Activated CD8-positive, alpha-beta memory T cell treated with anti-CD3 and anti-CD28 coated beads, Interleukin-2, amount 50 U/mL, for 4 hours (primary cell): ENCODE results near the gene GCNT2.
"Not testable (repeated sequence)": the region's sequence is repeated elsewhere in the genome, so short reads cannot be mapped to it uniquely, and the experiment has no call there.

Source experiments
- DNase-seq: peaks from one replicate; pipeline ENCODE4 v3.0.0-alpha.2; 2020

The GCNT2 gene

DNA sequence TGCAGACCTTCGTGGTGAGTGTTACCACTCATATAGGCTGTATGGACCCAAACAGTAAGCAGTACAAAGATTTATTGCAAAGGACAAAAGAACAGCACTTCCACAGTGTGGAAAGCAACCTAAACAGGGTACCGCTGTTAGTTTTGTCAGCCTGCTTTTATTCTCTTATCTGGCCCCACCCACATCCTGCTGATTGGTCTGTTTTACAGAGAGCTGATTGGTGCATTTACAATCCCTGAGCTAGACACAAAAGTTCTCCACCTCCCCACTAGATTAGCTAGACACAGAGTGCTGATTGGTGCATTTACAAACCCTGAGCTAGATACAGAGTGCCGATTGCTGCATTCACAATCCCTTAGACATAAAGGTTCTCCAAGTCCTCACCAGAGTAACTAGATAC is 95.1 kb downstream of the GCNT2 start:
- not testable (repeated sequence) for DNase-seq

DNA sequence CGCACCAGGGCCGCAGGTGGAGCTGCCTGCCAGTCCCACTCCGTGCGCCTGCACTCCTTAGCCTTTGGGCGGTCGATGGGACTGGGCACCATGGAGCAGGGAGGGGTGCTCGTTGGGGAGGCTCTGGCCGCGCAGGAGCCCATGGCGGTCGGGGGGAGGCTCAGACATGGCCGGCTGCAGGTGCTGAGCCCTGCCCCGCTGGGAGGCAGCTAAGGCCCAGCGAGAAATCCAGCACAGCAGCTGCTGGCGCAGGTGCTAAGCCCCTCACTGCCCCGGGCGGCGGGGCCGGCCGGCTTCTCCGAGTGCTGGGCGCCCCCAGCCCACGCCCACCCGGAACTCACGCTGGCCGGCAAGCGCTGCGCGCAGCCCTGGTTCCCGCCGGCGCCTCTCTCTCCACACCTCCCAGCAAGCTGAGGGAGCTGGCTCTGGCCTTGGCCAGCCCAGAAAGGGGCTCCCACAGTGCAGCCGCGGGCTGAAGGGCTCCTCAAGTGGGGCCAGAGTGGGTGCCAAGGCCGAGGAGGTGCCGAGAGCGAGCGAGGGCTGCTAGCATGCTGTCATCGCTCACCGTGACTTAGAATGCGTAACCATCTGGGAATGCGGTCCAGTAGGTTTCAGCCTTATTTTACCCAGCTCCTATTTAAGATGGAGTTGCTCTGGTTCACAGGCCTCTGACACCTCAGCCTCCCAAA is 96.0 kb downstream of the GCNT2 start:
- no peak for DNase-seq

DNA sequence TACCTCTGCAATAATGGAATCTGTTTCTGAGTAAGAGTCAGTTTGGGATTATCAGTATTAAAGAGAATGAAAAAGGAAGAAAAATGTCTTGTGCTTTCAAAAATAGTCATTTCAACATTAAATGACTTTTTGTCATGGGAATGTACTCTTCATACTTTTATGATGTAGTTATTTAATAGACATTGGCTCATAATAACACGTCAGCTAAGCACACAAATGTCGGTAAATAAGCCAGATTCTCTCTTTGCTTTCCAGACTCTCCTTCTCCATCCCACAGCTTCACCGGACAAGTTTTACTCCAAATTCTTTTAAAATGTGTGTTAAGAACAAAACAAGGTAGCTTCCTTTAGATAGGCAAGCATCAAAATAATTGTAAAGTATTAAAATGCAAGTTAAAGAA is 97.3 kb downstream of the GCNT2 start:
- no peak for DNase-seq

DNA sequence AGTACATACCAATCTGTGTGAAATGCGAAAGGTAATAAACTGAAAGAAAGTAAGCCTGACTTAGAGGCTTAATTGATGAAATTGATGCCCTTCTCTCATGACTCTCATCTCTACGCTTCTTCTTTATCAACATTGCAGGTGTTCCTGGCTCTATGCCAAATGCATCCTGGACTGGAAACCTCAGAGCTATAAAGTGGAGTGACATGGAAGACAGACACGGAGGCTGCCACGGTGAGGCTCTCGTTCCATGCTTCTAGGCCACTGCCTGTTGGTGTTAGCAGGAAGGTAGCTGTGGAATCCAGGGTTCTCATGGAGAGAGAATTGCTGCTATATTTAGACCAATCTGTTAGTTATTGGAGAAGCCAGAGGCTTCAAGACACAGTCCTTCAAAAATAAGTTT is 100.1 kb downstream of the GCNT2 start:
- DNase-seq: no peak

DNA sequence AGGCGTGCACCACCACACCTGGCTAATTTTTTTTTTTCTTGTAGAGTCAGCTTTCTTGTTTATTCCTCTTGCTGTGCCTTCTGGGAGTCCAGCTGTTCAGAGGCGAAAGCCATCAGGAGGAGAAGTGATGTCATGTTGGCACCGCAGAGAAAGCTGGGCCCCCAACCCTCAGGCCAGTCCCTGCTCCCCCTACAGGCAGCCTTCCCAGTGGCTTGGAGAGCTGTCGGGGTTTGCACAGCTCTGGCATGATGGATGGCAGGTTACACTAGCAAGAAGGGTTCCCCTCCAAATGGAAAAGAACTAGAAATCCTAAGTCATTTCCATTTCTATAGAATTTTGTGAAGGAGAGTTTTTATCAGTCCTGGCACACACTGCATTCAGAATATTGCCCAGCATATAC is 100.7 kb downstream of the GCNT2 start:
- DNase-seq: no peak

DNA sequence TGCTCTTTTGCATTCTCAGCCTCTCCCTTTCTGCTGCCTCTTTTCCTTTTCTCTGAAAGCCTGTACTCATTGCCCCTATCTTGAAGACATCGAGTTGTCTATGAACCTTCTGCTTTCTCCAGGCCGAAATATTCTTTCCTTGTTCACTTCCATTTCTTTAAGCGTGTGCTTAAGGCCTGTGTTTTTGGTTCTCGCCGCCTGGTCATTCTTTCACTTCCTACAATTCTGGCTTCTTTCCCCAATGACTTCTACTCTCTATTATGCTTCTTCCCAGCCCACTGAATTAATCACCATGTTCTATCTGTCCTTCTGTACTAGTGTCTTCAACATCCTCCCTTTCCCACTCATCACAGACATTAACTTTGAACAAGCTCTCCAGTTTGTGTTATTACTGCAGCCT is 103.7 kb downstream of the GCNT2 start:
- no peak for DNase-seq

DNA sequence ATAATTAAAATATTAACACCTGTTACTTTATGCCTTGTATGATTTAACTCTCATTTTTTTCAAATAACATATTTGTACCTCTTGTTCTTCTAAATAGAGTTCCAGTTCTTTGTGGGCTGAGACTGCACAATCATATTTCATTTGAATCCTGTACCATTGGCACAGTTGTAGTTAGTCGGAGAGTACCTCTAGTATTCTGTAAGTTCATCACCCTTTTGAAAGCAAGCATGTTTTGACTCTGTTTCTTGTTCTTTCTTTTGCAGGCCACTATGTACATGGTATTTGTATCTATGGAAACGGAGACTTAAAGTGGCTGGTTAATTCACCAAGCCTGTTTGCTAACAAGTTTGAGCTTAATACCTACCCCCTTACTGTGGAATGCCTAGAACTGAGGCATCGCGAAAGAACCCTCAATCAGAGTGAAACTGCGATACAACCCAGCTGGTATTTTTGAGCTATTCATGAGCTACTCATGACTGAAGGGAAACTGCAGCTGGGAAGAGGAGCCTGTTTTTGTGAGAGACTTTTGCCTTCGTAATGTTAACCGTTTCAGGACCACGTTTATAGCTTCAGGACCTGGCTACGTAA is 105.1 kb downstream of the GCNT2 start:
- DNase-seq: no peak

DNA sequence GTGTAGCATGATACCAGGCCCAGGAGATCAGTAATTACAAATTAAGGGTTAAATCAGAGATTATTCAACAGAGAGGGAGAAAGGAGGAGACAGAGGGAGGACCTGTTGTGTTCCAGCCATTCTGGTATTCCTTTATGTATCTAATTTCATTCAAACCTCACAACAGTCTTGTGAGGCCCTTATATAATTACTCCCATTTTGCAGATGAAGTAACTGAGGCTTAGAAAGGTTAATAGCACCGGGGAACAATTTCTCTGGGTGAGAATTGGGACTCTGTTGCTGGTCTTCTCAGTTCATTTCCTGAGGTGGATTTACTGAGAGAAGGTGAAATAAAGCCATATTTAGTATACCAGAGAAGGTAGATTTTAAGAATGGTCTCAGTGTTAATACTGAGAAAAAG is 106.6 kb downstream of the GCNT2 start:
- DNase-seq: no peak

DNA sequence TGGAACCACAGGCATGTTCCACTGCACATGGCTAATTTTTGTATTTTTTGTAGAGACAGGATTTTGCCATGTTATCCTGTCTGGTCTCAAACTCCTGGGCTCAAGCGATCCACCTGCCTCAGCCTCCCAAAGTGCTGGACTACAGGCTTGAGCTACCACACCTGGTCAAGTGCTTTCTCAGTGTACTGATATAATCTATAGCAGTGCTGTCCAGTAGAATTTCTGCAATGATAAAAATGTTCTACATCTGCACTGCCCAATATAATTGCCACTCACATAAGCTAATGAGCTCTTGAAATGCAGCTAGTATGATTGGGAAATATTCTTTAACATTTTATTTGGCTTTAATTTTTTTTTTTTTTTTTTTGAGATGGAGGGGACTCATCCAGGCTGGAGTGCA is 109.0 kb downstream of the GCNT2 start:
- DNase-seq: no peak

DNA sequence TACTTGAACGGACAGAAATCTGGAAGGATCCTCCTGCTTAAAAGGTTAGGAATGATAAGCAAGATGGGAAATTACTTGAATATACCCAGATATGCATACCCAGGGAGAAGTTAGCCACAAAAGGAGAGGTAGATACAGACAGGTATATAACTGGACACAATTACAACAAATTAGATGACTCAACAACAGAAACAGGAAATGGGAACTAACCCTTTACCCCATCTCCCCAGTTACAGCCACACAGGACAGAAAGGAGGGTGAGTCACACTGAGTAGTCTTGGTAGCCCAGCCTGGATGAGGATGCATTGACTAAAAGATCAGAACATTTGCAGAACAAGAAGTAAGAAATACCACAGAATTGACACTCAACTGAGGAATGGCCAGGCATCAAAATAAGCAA is 112.1 kb downstream of the GCNT2 start:
- no peak for DNase-seq

DNA sequence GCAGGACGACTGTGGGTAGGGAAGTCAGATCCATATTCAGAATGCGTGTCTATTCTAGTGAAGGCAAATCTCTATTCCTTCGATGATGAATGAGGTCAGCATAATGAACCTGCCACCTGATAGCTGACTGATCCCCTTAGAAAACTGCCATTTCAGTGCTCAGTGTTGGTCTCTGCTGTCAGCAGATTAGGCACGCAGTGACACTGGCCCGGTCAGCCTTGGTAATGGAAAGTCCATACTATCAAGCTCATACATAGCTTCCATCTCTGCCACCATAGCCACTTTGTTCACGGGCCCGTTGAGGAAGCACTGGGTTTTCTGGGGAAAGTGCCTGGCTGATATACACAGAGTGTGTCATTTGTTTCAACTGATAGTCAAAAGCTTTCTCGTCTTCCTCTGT is 119.3 kb downstream of the GCNT2 start:
- DNase-seq: no peak

DNA sequence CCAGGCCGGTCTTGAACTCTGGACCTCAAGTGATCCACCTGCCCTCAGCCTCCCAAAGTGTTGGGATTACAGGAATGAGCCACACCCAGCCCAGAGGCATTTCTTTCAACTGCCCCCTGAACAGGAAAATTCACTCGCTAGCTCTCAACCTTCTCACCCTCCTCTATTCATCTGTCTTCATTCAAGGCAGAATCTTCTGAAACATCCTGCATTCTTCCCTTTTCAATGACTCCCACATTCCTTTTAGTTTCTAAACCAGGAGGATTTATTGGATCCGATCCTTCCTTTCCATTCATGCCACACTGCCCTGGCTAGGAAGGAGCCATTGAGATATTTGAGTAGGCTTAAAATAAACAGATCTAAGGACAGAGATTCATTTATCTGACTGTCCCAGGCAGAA is 120.4 kb downstream of the GCNT2 start:
- DNase-seq: no peak

DNA sequence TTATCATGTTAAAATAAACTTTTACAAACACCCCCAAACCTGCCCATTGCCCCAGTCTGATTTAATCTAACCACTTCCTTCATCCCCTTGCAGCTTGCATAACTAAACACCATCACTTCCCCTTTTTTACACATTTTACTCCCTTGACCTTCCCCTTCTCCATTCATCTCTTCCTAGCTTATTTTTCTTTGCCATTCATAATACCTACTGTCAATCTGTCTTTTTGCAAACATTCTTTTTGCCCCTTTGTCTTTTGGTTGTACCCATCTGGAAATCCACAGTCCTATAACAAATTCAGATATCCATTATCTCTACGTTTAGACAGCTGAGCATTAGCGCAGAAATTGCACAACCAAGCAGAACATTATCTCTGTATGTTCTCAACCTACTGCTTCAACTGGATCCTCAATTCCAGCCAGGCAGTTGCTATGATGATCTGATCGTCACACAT is 122.1 kb downstream of the GCNT2 start:
- DNase-seq: no peak

DNA sequence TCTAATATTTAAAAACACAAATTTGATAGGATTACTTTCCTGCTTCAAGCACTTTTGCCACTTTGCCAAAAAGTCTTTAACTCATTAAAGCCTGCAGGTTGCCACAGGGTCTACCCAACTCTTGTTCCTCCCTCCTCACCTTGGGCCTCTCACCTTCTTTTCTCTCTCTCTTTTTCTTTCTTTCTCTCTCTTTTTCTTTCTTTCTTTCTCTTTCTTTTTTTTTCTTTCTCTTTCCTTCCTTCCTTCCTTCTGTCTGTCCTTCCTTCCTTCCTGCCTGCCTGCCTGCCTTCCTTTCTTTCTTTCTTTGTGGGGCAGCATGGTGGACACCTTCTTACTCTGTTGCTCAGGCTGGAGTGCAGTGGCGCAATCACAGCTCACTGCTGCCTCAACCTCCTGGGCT is 123.1 kb downstream of the GCNT2 start:
- DNase-seq: no peak

DNA sequence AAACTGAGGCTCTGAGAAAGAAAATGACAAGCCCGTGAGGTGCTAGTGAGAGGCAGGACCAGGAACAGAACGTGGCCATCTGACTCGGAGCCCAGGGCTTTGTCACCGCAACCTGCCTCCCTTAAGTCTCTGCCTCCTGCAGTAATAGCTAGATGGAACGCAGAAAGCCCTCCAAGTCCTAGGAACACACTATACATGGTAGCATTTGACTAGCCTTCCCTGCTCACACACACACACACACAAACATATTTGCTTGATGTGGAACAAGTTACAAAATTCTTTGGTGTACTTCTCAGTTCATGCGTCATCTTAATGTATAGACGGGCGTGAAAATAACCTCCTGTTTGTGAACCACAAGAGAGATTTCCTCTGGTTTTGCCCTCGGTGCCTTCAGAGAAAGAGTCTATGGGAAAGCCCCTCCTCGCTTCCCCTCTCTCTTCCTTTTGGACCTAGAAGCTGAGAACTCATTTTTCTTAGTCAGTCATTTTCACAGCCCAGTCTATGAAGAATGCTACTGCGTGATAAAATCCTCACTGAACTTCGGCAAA is 134.4 kb downstream of the GCNT2 start:
- DNase-seq: no peak

DNA sequence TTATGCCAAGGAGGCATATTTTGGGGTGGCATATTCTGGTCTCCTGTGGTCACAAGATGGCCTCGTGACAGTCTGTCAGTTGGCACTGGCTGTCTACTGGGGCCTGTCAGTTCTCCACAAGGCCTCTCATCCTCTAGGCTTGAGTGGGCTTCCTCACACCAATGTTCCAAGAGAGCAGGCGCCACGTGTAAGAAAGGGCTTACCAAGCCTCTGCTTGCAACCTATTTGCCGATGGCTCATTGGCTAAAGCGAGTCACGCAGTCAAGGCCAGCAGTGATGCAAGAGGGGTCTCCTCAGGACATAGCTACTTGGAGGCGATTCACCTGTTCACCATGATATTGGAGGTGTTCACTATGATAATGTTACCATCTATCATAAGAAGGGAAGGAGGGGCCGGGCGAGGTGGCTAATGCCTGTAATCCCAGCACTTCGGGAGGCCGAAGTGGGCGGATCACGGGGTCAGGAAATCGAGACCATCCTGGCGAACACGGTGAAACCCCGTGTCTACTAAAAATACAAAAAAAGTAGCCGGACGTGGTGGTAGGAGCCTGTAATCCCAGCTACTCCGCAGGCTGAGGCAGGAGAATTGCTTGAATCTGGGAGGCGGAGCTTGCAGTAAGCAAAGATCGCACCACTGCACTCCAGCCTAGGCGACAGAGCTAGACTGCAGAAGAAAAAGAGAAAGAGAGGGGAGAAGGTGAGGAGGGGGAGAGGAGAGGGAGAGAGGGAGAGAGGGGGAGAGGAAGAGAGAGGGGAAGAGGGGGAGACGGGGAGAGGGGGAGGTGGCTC is 138.0 kb downstream of the GCNT2 start:
- DNase-seq: no peak

DNA sequence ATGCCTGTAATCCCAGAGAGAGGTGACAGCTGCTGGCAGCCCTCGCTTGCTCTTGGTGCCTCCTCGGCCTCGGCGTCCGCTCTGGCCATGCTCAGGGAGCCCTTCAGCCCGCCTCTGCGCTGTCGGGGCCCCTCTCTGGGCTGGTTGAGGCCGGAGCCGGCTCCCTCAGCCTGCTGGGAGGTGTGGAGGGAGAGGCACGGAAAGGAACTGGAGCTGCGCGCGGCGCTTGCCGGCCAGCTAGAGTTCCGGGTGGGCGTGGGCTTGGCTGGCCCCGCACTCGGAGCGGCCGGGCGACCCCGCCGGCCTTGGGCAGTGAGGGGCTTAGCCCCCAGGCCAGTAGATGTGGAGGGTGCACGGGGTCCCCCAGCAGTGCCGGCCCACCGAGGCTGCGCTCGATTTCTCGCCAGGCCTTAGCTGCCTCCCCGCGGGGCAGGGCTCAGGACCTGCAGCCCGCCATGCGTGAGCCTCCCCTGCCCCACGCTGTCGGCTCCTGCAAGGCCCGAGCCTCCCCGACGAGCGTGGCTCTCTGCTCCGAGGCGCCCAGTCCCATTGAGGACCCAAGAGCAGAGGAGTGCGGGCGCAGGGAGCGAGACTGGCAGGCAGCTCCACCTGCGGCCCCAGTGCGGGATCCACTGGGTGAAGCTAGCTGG is 138.7 kb downstream of the GCNT2 start:
- no peak for DNase-seq

DNA sequence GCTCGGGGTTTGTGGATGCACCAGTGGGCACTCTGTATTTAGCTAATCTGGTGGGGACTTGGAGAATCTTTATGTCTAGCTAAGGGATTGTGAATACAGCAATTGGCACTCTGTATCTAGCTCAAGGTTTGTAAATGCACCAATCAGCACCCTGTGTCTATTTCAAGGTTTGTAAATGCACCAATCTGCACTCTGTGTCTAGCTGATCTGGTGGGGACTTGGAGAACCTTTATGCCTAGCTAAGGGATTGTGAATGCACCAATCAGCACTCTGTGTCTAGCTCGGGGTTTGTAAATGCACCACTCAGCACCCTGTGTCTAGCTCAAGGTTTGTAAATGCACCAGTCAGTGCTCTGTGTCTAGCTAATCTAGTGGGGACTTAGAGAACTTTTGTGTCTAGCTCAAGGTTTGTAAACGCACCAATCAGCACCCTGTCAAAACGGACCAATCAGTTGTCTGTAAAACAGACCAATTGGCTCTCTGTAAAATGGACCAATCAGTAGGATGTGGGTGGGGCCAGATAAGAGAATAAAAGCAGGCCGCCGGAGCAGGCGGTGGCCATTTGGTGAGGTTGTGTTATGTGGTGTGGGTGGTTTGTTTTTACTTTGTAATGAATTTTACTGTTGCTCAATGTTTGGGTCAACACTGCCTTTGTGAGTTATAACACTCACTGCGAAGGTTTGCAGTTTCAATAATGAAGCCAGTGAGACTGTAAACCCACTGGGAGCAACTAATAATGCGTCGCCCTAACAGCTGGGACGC is 139.5 kb downstream of the GCNT2 start:
- not testable (repeated sequence) for DNase-seq

DNA sequence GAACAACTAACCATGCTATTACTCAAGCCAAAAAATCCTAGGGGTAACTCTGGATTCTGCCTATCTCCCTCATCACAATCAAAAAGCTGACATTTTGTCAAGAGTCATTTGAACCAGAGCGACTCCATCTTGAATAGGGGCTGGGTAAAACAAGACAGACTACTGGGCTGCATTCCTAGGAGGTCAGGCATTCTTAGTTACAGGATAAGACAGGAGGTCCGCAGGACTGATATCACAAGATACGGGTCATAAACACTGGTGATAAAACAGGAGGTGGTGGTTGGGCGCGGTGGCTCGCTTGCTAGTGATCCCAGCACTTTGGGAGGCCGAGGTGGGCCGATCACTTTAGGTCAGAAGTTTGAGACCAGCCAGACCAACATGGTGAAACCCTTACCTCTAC is 141.1 kb downstream of the GCNT2 start:
- no peak for DNase-seq

DNA sequence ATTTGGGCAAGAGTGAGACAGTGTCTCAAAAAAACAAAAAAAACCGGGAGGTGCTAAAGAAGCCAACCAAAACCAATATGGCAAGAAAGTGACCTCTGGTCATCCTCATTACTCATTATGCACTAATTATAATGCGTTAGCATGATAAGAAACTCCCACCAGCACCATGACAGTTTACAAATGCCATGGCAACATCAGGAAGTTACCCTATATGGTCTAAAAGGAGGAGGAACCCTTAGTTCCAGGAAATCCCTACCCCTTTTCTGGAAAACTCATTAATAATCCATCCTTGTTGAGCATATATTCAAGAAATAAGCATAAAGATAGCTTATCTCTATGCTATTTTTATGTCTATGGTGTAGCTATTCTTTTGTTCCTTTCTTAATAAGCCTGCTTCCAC is 141.6 kb downstream of the GCNT2 start:
- no peak for DNase-seq

DNA sequence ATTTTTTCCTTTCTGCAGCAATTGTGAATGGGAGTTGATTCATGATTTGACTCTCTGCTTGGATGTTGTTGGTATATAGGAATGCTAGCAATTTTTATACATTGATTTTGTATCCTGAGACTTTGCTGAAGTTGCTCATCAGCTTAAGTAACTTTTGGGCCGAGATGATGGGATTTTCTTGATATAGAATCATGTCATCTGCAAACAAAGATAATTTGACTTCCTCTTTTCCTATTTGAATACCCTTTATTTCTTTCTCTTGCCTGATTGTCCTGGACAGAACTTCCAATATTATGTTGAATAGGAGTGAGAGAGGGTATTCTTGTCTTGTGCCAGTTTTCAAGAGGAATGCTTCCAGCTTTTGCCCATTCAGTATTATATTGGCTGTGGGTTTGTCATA is 144.4 kb downstream of the GCNT2 start:
- DNase-seq: not testable (repeated sequence)

DNA sequence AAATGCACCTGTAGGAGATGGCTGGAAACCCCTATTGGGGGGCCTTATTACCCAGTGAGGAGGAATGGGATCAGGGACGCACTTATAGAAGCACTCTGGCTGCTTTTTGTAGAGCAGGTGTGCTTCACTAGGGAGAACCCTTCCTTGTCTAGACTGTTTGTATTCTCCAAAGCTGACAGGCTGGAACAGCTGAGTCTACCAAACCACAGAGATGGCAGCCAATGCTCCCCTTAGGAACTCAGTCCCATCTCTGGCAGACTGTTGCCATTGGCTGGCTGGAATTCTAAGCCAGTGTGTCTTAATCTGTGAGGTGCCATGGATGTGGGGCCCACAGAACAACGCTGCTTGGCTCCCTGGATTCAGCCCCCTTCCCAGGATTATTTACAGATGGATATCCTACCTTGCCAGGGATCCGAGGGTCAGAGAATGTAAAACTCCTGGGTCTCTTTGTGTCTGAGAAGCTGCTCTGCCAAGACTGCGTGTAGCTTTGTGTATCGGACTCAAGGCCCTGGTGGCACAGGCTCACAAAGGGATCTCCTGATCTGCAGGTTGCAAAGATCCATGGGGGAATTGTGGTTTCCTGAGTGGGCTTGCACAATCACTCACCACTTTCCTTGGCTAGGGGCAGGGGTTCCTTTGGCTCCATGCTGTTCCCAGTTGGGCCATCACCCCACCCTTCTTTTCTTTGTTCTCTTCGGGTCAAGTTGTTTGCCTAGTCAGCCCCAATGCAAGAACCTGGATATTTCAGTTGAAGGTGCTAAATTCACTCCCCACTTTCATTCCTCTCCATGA is 147.2 kb downstream of the GCNT2 start:
- DNase-seq: no peak
